ENCODE data around the gene FAM168A.

The FAM168A gene

GRCh38 chr11:73383249-73384124, 214.4 kb downstream of the FAM168A start:
- Mint-ChIP-seq H3K27ac (peak overlapping the region; percentile 79 to 89), H3K27me3 (no peaks in the 10 kb centered on the region), H3K4me1 (ENCODE audit: low read depth in 2 of 2) (peaks cover 60 to 72% of the 10 kb centered on the region in 2 donors), H3K36me3 (ENCODE audit: insufficient read depth) (peaks cover 91% of the 10 kb centered on the region), H3K9me3 (no peaks in the 10 kb centered on the region), H3K4me3 (peak overlapping the region; percentile 22 to 77)
- DNase-seq (no peak), ATAC-seq (replicated peaks) (no peak)

- no peak for DNase-seq
- Mint-ChIP-seq H3K27me3 (no peaks in the 10 kb centered on the region), H3K4me3 (peak overlapping the region in 1 of 2 donors; percentile 77), H3K9me3 (no peaks in the 10 kb centered on the region), H3K4me1 (ENCODE audit: low read depth in 2 of 2) (peaks cover 62 to 72% of the 10 kb centered on the region in 2 donors), H3K27ac (peak overlapping the region; percentile 79 to 89), H3K36me3 (ENCODE audit: insufficient read depth) (peaks cover 91% of the 10 kb centered on the region)
- ATAC-seq (replicated peaks), result no peak
Observed at GRCh38 chr11:73382747-73383146, 215.2 kb downstream of the FAM168A start.

- no peak for ATAC-seq (replicated peaks)
- Mint-ChIP-seq H3K4me3 (peak overlapping the region; percentile 12 to 77), H3K4me1 (ENCODE audit: low read depth in 2 of 2) (peaks cover 62 to 74% of the 10 kb centered on the region in 2 donors), H3K27ac (peak overlapping the region; percentile 79 to 89), H3K36me3 (ENCODE audit: insufficient read depth) (peaks cover 92% of the 10 kb centered on the region), H3K9me3 (no peaks in the 10 kb centered on the region), H3K27me3 (no peaks in the 10 kb centered on the region)
- DNase-seq, result no peak
Observed at GRCh38 chr11:73382183-73382582, 215.7 kb downstream of the FAM168A start.

DNA sequence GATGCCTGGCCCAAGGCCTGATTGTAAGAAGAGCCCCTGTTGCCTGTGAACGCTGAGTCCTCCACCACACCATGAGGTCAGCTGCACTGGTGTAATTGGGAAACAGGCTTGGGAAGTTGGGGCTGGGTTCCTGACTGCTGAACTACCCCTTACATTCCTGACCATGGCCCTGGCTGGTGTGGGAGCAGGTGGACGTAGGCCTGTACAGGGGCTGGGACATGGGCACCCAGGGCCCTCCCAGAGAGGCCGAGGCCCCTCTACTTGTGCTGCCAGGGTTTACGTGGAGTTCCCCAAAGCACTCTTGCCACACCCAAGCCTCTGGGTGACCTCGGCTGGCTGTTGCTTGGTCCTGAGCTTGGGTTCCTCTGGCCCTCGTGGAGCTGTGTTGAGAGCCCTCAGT, 216.3 kb downstream of the FAM168A start:
- peaks cover 92% of the 10 kb centered on the region for H3K36me3 Mint-ChIP-seq (ENCODE audit: insufficient read depth)
- DNase-seq (no peak), ATAC-seq (replicated peaks) (no peak)
- H3K9me3 Mint-ChIP-seq, result no peaks in the 10 kb centered on the region
- peaks cover 63 to 73% of the 10 kb centered on the region in 2 donors for H3K4me1 Mint-ChIP-seq (ENCODE audit: low read depth in 2 of 2)
- peak overlapping the region in 1 of 2 donors; percentile 67 for H3K4me3 Mint-ChIP-seq
- peak overlapping the region in 1 of 2 donors; percentile 89 for H3K27ac Mint-ChIP-seq
- H3K27me3 Mint-ChIP-seq, result no peaks in the 10 kb centered on the region

DNA sequence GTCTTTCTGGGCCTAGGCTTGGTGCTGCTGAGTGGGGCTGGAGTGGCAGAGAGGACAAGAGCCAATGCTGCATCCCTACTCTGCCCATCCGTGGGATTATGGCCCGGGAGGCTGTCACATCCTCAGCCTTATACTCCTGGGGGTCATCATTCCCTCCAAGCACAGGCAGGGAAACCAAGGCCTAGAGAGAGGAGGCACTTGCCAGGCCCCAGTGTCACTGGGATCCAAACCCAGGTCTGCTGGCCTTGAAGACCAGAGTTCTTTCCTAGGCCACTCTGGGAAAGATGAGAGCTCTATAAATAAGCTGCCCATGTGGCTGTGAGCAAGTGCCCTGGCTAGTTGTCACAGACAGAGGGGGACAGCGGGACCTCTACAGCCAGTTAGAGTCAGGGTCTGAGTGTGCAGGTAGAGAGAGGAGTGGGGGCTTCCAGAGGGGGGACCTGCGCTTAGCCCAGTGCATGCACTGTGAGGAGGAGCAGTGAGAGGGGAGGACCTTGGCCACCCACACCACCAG, 217.0 kb downstream of the FAM168A start:
- Mint-ChIP-seq H3K4me1 (ENCODE audit: low read depth in 2 of 2) (peaks cover 59 to 71% of the 10 kb centered on the region in 2 donors), H3K36me3 (ENCODE audit: insufficient read depth) (peaks cover 92% of the 10 kb centered on the region), H3K4me3 (peak overlapping the region in 1 of 2 donors; percentile 67), H3K27ac (peak overlapping the region; percentile 77 to 89), H3K27me3 (no peaks in the 10 kb centered on the region), H3K9me3 (no peaks in the 10 kb centered on the region)
- DNase-seq (no peak), ATAC-seq (replicated peaks) (no peak)

DNA sequence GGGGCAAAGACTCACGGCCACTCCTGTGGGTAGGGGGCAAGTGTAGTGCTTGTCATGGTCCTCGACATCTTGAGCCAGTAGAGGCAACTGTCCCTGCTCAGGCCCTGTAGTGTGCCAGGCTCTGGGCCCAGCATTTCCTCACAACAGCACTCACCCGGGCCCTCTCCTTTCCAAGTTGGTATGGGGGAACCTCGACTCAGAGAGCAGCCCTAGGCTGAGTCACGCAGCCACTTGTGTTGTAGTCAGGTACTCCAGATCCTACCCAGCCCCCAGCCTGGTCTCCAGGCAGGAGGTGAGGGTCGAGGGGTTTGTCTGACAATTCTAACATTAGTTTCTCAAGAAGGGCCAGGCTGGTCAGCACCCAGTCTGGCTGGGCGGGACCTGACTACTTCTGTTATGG, 217.6 kb downstream of the FAM168A start:
- DNase-seq, result no peak
- H3K27me3 Mint-ChIP-seq, result no peaks in the 10 kb centered on the region
- ATAC-seq (replicated peaks), result no peak
- H3K9me3 Mint-ChIP-seq, result no peaks in the 10 kb centered on the region
- no peak overlapping the region for H3K4me3 Mint-ChIP-seq
- peaks cover 58 to 75% of the 10 kb centered on the region in 2 donors for H3K4me1 Mint-ChIP-seq (ENCODE audit: low read depth in 2 of 2)
- peak overlapping the region; percentile 77 to 89 for H3K27ac Mint-ChIP-seq
- peaks cover 88% of the 10 kb centered on the region for H3K36me3 Mint-ChIP-seq (ENCODE audit: insufficient read depth)

GRCh38 chr11:73379189-73379880, 218.6 kb downstream of the FAM168A start:
- no peak for ATAC-seq (replicated peaks)
- DNase-seq, result no peak
- no peaks in the 10 kb centered on the region for H3K27me3 Mint-ChIP-seq
- H3K36me3 Mint-ChIP-seq (ENCODE audit: insufficient read depth), result peaks cover 80% of the 10 kb centered on the region
- H3K9me3 Mint-ChIP-seq, result no peaks in the 10 kb centered on the region
- H3K4me3 Mint-ChIP-seq, result peak overlapping the region in 1 of 2 donors; percentile 76
- peaks cover 49 to 67% of the 10 kb centered on the region in 2 donors for H3K4me1 Mint-ChIP-seq (ENCODE audit: low read depth in 2 of 2)
- H3K27ac Mint-ChIP-seq, result peak overlapping the region; percentile 20 to 89

- no peaks in the 10 kb centered on the region for H3K9me3 Mint-ChIP-seq
- H3K27me3 Mint-ChIP-seq, result no peaks in the 10 kb centered on the region
- peak overlapping the region; percentile 76 to 82 for H3K4me3 Mint-ChIP-seq
- peaks cover 31 to 47% of the 10 kb centered on the region in 2 donors for H3K4me1 Mint-ChIP-seq (ENCODE audit: low read depth in 2 of 2)
- H3K36me3 Mint-ChIP-seq (ENCODE audit: insufficient read depth), result peaks cover 59% of the 10 kb centered on the region
- peak; percentile 69 to 74 (median 74) for DNase-seq
- ATAC-seq (replicated peaks), result peak; percentile 59
- peak overlapping the region; percentile 89 to 94 for H3K27ac Mint-ChIP-seq
Observed at GRCh38 chr11:73376803-73377629, 220.9 kb downstream of the FAM168A start.

- ATAC-seq (replicated peaks), result peak; percentile 79
Observed at GRCh38 chr11:73376160-73376802, 221.6 kb downstream of the FAM168A start, which contains the start of gene RELT. Gene RELT (plus strand): TSS chr11:73376399. CDS start chr11:73389137, 12,738 bp downstream.

DNA sequence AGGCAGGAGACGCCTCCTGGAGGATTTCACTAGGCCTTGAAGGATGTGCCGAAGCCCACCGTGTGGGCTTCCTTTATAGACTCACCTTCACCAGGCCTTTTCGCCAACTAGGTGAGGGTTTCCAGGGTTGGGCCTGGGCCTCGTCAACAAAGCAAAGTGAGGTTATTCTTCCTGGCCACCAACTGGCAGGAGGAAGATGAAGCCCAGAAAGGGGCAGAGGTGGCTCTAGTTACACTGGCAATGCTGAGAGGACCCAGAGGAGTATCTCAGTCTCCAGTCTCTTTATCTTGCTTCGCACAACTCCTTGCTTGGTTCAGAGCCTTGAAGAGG, 222.1 kb downstream of the FAM168A start:
- Mint-ChIP-seq H3K36me3 (ENCODE audit: insufficient read depth) (peaks cover 47% of the 10 kb centered on the region), H3K4me1 (ENCODE audit: low read depth in 2 of 2) (peaks cover 23 to 40% of the 10 kb centered on the region in 2 donors), H3K27me3 (no peaks in the 10 kb centered on the region), H3K4me3 (peak overlapping the region; percentile 76 to 82), H3K9me3 (no peaks in the 10 kb centered on the region), H3K27ac (peak overlapping the region; percentile 89 to 94)
- ATAC-seq (replicated peaks) (no peak), DNase-seq (no peak)

More at GRCh38 chr11:73376160-73376802, 221.6 kb downstream of the FAM168A start, which contains the start of gene RELT:
- H3K4me1 Mint-ChIP-seq (ENCODE audit: low read depth in 2 of 2), result peaks cover 27 to 44% of the 10 kb centered on the region in 2 donors
- H3K27ac Mint-ChIP-seq, result peak within 1 kb of the TSS; percentile 89 to 94
- H3K9me3 Mint-ChIP-seq, result no peaks in the 10 kb centered on the region
- H3K27me3 Mint-ChIP-seq, result no peaks in the 10 kb centered on the region
- H3K36me3 Mint-ChIP-seq (ENCODE audit: insufficient read depth), result peaks cover 52% of the 10 kb centered on the region
- peak; percentile 95 to 99 (median 99) for DNase-seq
- peak within 1 kb of the TSS; percentile 76 to 82 for H3K4me3 Mint-ChIP-seq

DNA sequence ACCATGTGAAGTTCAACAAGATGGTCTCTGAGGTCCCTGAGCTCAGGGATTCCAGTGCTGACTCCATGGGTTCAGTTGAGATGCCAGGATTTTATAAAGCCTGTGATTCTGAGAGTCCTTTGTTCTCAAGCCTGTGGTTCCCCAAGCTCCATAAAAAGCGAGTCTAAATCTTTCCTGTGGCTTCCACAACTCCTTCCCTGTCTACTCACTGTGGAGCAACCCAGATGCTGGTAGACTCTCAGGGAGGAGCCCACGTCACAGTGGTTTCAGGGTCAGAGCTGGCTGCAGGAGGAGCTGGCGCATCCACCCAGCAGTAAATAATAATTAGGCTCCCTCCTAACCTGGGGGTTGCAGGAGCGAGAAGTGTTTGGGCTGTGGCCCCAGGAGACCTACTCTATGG, 223.8 kb downstream of the FAM168A start:
- Mint-ChIP-seq H3K36me3 (ENCODE audit: insufficient read depth) (peaks cover 35% of the 10 kb centered on the region), H3K4me3 (no peak overlapping the region), H3K4me1 (ENCODE audit: low read depth in 2 of 2) (peaks cover 22 to 29% of the 10 kb centered on the region in 2 donors), H3K27me3 (no peaks in the 10 kb centered on the region), H3K27ac (no peak overlapping the region), H3K9me3 (no peaks in the 10 kb centered on the region)
- ATAC-seq (replicated peaks), result no peak
- DNase-seq, result no peak

DNA sequence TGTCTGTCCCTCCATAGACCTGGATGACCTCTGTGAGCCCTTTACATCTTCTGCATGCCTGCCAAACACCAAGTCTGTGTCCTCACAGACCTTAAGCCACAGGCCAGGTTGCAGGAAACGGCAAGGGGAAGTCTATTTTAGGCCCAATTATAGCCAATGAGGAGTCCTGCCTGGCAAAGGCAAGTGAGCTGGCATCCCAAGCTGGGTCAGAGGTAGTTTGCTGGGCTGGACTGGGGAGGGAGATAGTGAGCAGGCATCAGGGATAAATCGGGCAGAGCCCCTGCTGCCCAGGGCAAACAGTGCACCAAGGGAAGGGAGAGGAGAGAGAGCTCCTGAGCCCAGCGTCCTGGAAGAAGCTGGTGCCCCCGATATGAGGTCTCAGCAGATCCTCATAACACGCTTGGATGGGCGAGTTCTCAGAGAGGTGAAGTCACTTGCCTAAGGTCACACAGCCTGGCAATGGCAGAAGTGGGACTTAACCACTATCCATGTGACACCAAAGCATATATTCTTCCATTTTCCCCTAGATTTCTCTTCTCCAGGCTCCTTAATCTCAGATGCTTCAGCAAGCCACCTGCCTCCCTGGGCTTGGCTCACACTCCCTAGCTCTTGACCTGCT, 225.4 kb downstream of the FAM168A start:
- DNase-seq (no peak), ATAC-seq (replicated peaks) (no peak)
- H3K36me3 Mint-ChIP-seq (ENCODE audit: insufficient read depth), result peaks cover 18% of the 10 kb centered on the region
- H3K9me3 Mint-ChIP-seq, result no peaks in the 10 kb centered on the region
- H3K27me3 Mint-ChIP-seq, result no peaks in the 10 kb centered on the region
- H3K4me1 Mint-ChIP-seq (ENCODE audit: low read depth in 2 of 2), result peaks cover 9 to 18% of the 10 kb centered on the region in 2 donors
- no peak overlapping the region for H3K27ac Mint-ChIP-seq
- no peak overlapping the region for H3K4me3 Mint-ChIP-seq

Measured in effector memory CD8-positive, alpha-beta T cell (primary cell).